ENCODE data around the gene SHISA6.

DNA sequence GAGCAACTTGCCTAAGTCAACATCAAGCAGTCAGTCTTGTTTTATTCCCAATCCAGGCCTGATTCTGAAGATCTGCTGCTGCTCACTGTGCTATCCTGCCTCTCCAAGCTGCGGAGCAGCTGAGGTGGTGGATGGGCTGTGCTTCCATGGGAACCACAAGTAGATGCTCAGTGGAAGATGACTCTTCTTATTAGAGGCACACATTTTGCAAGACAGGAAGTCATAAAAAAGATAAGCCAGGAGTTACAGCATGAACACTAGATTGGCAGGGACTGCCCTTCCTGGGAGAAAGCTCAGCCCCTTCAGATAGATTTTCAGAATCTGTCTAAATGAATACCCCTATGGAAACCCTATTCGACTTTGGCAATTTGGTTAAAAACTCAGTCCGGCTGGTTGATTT, 143.1 kb downstream of the SHISA6 start:
- TF ChIP-seq, protein P1, sequence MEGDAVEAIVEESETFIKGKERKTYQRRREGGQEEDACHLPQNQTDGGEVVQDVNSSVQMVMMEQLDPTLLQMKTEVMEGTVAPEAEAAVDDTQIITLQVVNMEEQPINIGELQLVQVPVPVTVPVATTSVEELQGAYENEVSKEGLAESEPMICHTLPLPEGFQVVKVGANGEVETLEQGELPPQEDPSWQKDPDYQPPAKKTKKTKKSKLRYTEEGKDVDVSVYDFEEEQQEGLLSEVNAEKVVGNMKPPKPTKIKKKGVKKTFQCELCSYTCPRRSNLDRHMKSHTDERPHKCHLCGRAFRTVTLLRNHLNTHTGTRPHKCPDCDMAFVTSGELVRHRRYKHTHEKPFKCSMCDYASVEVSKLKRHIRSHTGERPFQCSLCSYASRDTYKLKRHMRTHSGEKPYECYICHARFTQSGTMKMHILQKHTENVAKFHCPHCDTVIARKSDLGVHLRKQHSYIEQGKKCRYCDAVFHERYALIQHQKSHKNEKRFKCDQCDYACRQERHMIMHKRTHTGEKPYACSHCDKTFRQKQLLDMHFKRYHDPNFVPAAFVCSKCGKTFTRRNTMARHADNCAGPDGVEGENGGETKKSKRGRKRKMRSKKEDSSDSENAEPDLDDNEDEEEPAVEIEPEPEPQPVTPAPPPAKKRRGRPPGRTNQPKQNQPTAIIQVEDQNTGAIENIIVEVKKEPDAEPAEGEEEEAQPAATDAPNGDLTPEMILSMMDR (IDR thresholded peaks at IDR 0.05; ENCODE audit: insufficient read depth, low read length, poor library complexity, severe bottlenecking), result no peak
- TF ChIP-seq EZH2phosphoT487 (conservative IDR thresholded peaks at IDR 0.05; ENCODE audit: low read length), result no peak

All from SU-DHL-6 (cell line).